Transverse colon (tissue), 4 donors: ENCODE data around the gene MRPL52. TPM values are rescaled to one million over a fixed set of nuclear protein-coding genes. Genes with fewer than 3 reads are reported as not detected.
A peak's percentile ranks its signal among the peaks of the same experiment; 100 is the strongest.

Experiments used
- DNase-seq: peaks from one replicate; pipeline ENCODE4 v3.0.0-alpha.2; 2019
- H3K27ac ChIP-seq, 4 donors: fragments of 200-600 bp; sonication (generic); 2 replicates each; pipeline ENCODE4 v1.5.1; 2016 to 2018; ENCODE audit warnings: inconsistent platforms in 4 of 4
- H3K27me3 ChIP-seq: fragments of 200-600 bp; sonication (generic); 2 replicates; pipeline ENCODE4 v1.5.1; 2017; ENCODE audit warnings: inconsistent platforms
- H3K36me3 ChIP-seq, 4 donors: fragments of 200-600 bp; sonication (generic); 2 replicates each; pipeline ENCODE4 v1.5.1; 2017 to 2019; ENCODE audit warnings: inconsistent platforms in 4 of 4
- H3K4me1 ChIP-seq, 4 donors: fragments of 200-600 bp; sonication (generic); 2 replicates each; pipeline ENCODE4 v1.5.1; 2017 to 2020; ENCODE audit warnings: inconsistent platforms in 4 of 4
- H3K4me3 ChIP-seq, 4 donors: fragments of 200-600 bp; sonication (generic); 1 replicate in 1 of 4; 2 replicates in 3 of 4; pipeline versions ENCODE4 v1.5.1 to v1.6.1; 2017 to 2019; ENCODE audit warnings: inconsistent platforms in 4 of 4
- H3K9me3 ChIP-seq, 2 donors: fragments of 200-600 bp; sonication (generic); 2 replicates each; pipeline ENCODE4 v1.5.1; 2017 to 2019; ENCODE audit warnings: inconsistent platforms in 2 of 2
- EP300 ChIP-seq: sonication (generic); formaldehyde crosslinking; IDR thresholded peaks from one replicate; pipeline ENCODE4 v1.6.1; 2017; ENCODE audit warnings: antibody characterized with exemption, low read depth
- POLR2A ChIP-seq: fragments of 450-650 bp; IDR thresholded peaks from one replicate; pipeline ENCODE4 v1.6.1; 2016; ENCODE audit warnings: antibody characterized with exemption, mild to moderate bottlenecking, moderate library complexity
- POLR2AphosphoS5 ChIP-seq, 3 donors: sonication (generic); formaldehyde crosslinking; IDR thresholded peaks; one replicate each; pipeline ENCODE4 v1.6.1; 2016; ENCODE audit warnings: antibody characterized with exemption in 3 of 3
- WGBS, 2 donors: methylation state at CpG; one replicate each; pipeline ENCODE4 v1.1.5; 2018; ENCODE audit warnings: low coverage in 1 of 2; 5-methylcytosine and 5-hydroxymethylcytosine counted together
- in situ Hi-C, 4 donors: fragments of 200-750 bp; cut with MboI; loops; one replicate each; pipeline versions ENCODE4 v1.15.0 to v1.15.1; 2017; ENCODE audit warnings: low sequenced_read_pairs in 3 of 4, low pct_ligation_motif_present in 1 of 4, low pct_unique_long_range_greater_than_20kb in 1 of 4
- intact Hi-C: fragments of 100-400 bp; cut with DNase I; formaldehyde crosslinking; loops from one replicate; pipeline ENCODE4 v1.15.1; 2023; ENCODE audit warnings: low total_unique reads
- total RNA-seq, 4 donors: library from RNA; depleted of rRNA; stranded (reverse); fragments of >200 nt; gene quantifications; one replicate each; pipeline ENCODE4 v1.1.0, GENCODE V29; 2016
- TF ChIP-seq, protein P1 (sequence below), 5 experiments: fragments of 200-600 bp in 3 of 5; fragments of 450-650 bp in 2 of 5; sonication (generic) in 3 of 5; IDR thresholded peaks; 1 replicate in 2 of 5; 2 replicates in 3 of 5; pipeline ENCODE4 v1.5.1; 2016 to 2017; ENCODE audit warnings: antibody characterized with exemption in 5 of 5, inconsistent platforms in 3 of 5, mild to moderate bottlenecking in 2 of 5, moderate library complexity in 1 of 5

MRPL52 gene
- total RNA-seq, 4 donors from 2014 or later, result 7.5 to 44.3 (median 23.8) TPM; not detected in 1

DNA sequence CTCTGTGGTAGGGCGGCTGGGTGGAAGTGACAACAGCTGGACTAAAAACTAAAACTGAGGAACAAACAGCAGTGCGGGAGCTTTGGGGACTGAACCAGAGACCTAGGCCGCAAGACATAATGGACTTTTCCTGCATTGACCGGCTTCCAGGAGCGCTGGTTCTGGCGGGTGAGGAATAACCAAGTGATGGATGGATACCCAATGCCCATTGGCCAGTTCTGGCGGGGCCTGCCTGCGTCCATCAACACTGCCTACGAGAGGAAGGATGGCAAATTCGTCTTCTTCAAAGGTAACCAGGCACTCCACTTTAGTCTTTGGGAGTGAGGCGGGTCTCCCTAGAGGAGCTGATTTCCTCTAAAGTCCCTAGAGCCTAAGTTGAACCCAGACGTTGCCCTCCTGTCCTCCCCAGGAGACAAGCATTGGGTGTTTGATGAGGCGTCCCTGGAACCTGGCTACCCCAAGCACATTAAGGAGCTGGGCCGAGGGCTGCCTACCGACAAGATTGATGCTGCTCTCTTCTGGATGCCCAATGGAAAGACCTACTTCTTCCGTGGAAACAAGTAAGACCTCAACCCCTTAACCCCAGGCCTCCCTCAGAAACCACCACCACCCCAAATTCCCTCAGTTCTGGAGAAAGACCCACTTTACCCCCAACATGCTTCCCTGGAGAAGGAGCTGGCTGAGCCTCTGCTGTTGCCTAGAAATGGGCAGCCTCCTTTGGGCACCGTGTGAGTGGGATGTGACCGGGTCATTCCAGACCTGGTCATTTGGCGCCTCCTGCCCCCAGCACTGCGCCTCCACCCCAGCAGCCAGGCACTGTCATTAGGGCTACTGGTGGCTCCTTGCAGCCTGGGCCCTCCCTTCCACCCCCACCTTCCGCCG is 14.8 kb downstream of the MRPL52 start:
- Histone ChIP-seq H3K27me3 (no peaks in the 10 kb centered on the region), H3K9me3 (no peaks in the 10 kb centered on the region), H3K4me3 (no peak overlapping the region), H3K4me1 (peaks cover 27 to 54% (median 37%) of the 10 kb centered on the region in 4 donors), H3K36me3 (peaks cover 0 to 47% (median 8%) of the 10 kb centered on the region in 4 donors), H3K27ac (peak overlapping the region in 3 of 4 donors; percentile 3 to 92 (median 83))
- no peak for TF ChIP-seq POLR2AphosphoS5 (IDR thresholded peaks at IDR 0.05)
- TF ChIP-seq POLR2A, result no peak
- TF ChIP-seq, protein P1, sequence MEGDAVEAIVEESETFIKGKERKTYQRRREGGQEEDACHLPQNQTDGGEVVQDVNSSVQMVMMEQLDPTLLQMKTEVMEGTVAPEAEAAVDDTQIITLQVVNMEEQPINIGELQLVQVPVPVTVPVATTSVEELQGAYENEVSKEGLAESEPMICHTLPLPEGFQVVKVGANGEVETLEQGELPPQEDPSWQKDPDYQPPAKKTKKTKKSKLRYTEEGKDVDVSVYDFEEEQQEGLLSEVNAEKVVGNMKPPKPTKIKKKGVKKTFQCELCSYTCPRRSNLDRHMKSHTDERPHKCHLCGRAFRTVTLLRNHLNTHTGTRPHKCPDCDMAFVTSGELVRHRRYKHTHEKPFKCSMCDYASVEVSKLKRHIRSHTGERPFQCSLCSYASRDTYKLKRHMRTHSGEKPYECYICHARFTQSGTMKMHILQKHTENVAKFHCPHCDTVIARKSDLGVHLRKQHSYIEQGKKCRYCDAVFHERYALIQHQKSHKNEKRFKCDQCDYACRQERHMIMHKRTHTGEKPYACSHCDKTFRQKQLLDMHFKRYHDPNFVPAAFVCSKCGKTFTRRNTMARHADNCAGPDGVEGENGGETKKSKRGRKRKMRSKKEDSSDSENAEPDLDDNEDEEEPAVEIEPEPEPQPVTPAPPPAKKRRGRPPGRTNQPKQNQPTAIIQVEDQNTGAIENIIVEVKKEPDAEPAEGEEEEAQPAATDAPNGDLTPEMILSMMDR (IDR thresholded peaks at IDR 0.05), result no peak
- TF ChIP-seq EP300, result no peak
- in situ Hi-C loops (loop anchor here in 2 of 4 donors (10.0 to 25.0 kb wide), 2 partner anchors 257 to 280 kb away; partner anchors contain the start of genes ABHD4 (in 1 of the 2) and DAD1 (in 1 of the 2)), intact Hi-C loops (no loop called here)
- WGBS, 2 donors, result 91 to 92% methylated on average over 3 to 22 of the region's 22 CpGs
- no peak for DNase-seq

DNA sequence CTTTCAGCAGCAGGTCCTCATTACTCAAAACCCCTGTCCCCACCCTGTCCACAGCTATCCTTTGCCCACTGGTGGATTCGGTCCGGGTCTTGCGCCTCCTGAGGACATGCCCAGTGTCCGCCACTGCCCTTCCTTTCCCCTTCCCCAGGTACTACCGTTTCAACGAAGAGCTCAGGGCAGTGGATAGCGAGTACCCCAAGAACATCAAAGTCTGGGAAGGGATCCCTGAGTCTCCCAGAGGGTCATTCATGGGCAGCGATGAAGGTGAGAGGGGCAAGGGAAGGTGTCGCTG is 15.4 kb downstream of the MRPL52 start:
- no peak for DNase-seq
- Histone ChIP-seq H3K36me3 (peaks cover 0 to 47% (median 8%) of the 10 kb centered on the region in 4 donors), H3K27me3 (no peaks in the 10 kb centered on the region), H3K27ac (peak overlapping the region in 3 of 4 donors; percentile 3 to 92 (median 83)), H3K4me3 (no peak overlapping the region), H3K9me3 (no peaks in the 10 kb centered on the region), H3K4me1 (peaks cover 33 to 54% (median 39%) of the 10 kb centered on the region in 4 donors)
- WGBS, 2 donors, result 98 to 100% methylated on average over 2 to 9 of the region's 9 CpGs
- TF ChIP-seq, protein P1 (IDR thresholded peaks at IDR 0.05), result no peak
- TF ChIP-seq POLR2A, result no peak
- TF ChIP-seq EP300, result no peak
- no peak for TF ChIP-seq POLR2AphosphoS5 (IDR thresholded peaks at IDR 0.05)
- in situ Hi-C loops, result loop anchor here in 2 of 4 donors (10.0 to 25.0 kb wide), 2 partner anchors 258 to 280 kb away; partner anchors contain the start of genes ABHD4 (in 1 of the 2) and DAD1 (in 1 of the 2)
- intact Hi-C loops, result no loop called here

DNA sequence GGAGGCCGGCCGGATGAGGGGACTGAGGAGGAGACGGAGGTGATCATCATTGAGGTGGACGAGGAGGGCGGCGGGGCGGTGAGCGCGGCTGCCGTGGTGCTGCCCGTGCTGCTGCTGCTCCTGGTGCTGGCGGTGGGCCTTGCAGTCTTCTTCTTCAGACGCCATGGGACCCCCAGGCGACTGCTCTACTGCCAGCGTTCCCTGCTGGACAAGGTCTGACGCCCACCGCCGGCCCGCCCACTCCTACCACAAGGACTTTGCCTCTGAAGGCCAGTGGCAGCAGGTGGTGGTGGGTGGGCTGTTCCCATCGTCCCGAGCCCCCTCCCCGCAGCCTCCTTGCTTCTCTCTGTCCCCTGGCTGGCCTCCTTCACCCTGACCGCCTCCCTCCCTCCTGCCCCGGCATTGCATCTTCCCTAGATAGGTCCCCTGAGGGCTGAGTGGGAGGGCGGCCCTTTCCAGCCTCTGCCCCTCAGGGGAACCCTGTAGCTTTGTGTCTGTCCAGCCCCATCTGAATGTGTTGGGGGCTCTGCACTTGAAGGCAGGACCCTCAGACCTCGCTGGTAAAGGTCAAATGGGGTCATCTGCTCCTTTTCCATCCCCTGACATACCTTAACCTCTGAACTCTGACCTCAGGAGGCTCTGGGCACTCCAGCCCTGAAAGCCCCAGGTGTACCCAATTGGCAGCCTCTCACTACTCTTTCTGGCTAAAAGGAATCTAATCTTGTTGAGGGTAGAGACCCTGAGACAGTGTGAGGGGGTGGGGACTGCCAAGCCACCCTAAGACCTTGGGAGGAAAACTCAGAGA is 16.3 kb downstream of the MRPL52 start:
- in situ Hi-C loops (loop anchor here in 2 of 4 donors (10.0 to 25.0 kb wide), 2 partner anchors 259 to 281 kb away; partner anchors contain the start of genes ABHD4 (in 1 of the 2) and DAD1 (in 1 of the 2)), intact Hi-C loops (no loop called here)
- Histone ChIP-seq H3K36me3 (peaks cover 0 to 47% (median 8%) of the 10 kb centered on the region in 4 donors), H3K9me3 (no peaks in the 10 kb centered on the region), H3K4me3 (no peak overlapping the region), H3K27me3 (no peaks in the 10 kb centered on the region), H3K4me1 (peaks cover 38 to 58% (median 45%) of the 10 kb centered on the region in 4 donors), H3K27ac (peak overlapping the region; percentile 76 to 92 (median 85))
- no peak for DNase-seq
- 89 to 100% methylated on average over 1 to 26 of the region's 26 CpGs for WGBS, 2 donors
- TF ChIP-seq POLR2AphosphoS5 (IDR thresholded peaks at IDR 0.05) (no peak), POLR2A (no peak), EP300 (no peak)
- TF ChIP-seq, protein P1 (IDR thresholded peaks at IDR 0.05), result no peak
